Suprapubic skin (tissue), 4 donors: ENCODE results near the gene SLX4. TPM values are rescaled to one million over a fixed set of nuclear protein-coding genes. Genes with fewer than 3 reads are reported as not detected.

Experiments
- DNase-seq, 2 donors: peaks; one replicate each; pipeline ENCODE4 v3.0.0-alpha.2; 2019; ENCODE audit warnings: low spot score in 2 of 2
- H3K27ac ChIP-seq: fragments of 200-600 bp; sonication (generic); one replicate; pipeline ENCODE4 v1.5.1; 2019
- H3K27me3 ChIP-seq: fragments of 200-600 bp; sonication (generic); one replicate; pipeline ENCODE4 v1.5.1; 2019
- H3K36me3 ChIP-seq: fragments of 200-600 bp; sonication (generic); one replicate; pipeline ENCODE4 v1.5.1; 2019
- H3K4me1 ChIP-seq: fragments of 200-600 bp; sonication (generic); one replicate; pipeline ENCODE4 v1.5.1; 2019
- H3K4me3 ChIP-seq: fragments of 200-600 bp; sonication (generic); one replicate; pipeline ENCODE4 v1.5.1; 2019; ENCODE audit warnings: mild to moderate bottlenecking
- H3K9me3 ChIP-seq: fragments of 200-600 bp; sonication (generic); one replicate; pipeline ENCODE4 v1.5.1; 2019
- EP300 ChIP-seq: sonication (generic); formaldehyde crosslinking; IDR thresholded peaks from one replicate; pipeline ENCODE4 v1.6.1; 2017; ENCODE audit warnings: antibody characterized with exemption
- POLR2A ChIP-seq, 2 donors: fragments of 450-650 bp; IDR thresholded peaks; one replicate each; pipeline ENCODE4 v1.6.1; 2017; ENCODE audit warnings: antibody characterized with exemption in 2 of 2, mild to moderate bottlenecking in 2 of 2, moderate library complexity in 2 of 2
- POLR2AphosphoS5 ChIP-seq, 3 donors: sonication (generic); formaldehyde crosslinking; IDR thresholded peaks; one replicate each; pipeline ENCODE4 v1.6.1; 2017; ENCODE audit warnings: antibody characterized with exemption in 3 of 3
- WGBS: methylation state at CpG from one replicate; pipeline ENCODE4 v1.1.5; 2018; 5-methylcytosine and 5-hydroxymethylcytosine counted together
- total RNA-seq, 4 donors: library from RNA; depleted of rRNA; stranded (reverse); fragments of >200 nt; gene quantifications; one replicate each; pipeline ENCODE4 v1.1.0, GENCODE V29; 2016
- TF ChIP-seq, protein P1 (sequence below), 2 donors: fragments of 200-600 bp in 1 of 2; fragments of 450-650 bp in 1 of 2; sonication (generic) in 1 of 2; IDR thresholded peaks; one replicate each; pipeline ENCODE4 v1.5.1; 2016 to 2019; ENCODE audit warnings: antibody characterized with exemption in 2 of 2, mild to moderate bottlenecking in 1 of 2, moderate library complexity in 1 of 2

Gene SLX4
- total RNA-seq, 4 donors from 2014 or later: 2.9 to 6.0 (median 4.5) TPM

DNA sequence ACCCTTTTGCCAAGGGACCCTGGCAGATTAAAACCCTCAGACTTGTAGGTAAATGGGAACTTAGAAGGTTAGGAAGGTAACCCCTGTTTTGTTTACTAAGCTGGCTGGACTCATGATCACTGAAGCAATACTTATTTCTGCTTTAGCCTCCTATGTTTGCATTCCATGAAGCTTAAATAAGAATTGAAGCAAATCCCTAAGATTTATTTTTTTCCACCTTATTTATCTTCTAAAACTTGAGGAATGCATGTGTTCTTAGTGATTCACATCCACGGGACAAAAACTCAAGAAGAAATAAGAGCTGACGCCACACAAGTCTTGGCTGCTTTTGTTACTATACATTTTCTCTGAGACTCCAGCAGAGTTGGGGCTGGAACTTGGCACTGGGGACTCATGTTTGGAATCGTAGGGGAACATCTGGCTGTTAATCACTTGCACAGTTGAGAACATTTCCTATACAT, 75.1 kb downstream of the SLX4 start:
- Histone ChIP-seq H3K36me3 (peaks cover 56% of the 10 kb centered on the region), H3K27ac (no peak overlapping the region)
- no peak for TF ChIP-seq POLR2A (IDR thresholded peaks at IDR 0.05)
- TF ChIP-seq, protein P1, sequence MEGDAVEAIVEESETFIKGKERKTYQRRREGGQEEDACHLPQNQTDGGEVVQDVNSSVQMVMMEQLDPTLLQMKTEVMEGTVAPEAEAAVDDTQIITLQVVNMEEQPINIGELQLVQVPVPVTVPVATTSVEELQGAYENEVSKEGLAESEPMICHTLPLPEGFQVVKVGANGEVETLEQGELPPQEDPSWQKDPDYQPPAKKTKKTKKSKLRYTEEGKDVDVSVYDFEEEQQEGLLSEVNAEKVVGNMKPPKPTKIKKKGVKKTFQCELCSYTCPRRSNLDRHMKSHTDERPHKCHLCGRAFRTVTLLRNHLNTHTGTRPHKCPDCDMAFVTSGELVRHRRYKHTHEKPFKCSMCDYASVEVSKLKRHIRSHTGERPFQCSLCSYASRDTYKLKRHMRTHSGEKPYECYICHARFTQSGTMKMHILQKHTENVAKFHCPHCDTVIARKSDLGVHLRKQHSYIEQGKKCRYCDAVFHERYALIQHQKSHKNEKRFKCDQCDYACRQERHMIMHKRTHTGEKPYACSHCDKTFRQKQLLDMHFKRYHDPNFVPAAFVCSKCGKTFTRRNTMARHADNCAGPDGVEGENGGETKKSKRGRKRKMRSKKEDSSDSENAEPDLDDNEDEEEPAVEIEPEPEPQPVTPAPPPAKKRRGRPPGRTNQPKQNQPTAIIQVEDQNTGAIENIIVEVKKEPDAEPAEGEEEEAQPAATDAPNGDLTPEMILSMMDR (IDR thresholded peaks at IDR 0.05): no peak
- no peak for TF ChIP-seq POLR2AphosphoS5 (IDR thresholded peaks at IDR 0.05)
- no peak for TF ChIP-seq EP300

DNA sequence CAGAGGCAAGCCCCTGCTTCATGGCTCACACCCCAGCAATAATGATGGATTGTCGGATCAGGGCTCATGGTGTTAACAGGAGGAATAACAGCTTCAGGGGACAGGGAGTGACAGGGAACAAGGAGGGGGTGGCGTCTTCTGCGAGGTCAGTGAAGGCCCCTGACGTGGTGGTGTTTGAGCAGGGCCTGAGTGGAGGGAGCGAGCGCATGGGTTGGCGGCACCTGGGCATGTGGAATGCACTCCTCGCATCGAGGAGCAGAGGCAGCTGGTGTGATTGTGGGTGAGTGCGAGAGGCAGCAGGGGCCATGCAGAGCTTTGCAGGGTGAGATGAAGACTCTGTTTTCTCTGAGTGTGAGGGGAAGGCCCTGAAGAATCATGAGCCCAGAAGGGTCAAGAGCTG, 77.3 kb downstream of the SLX4 start:
- no peak for DNase-seq
- no peaks in the 10 kb centered on the region for H3K9me3 ChIP-seq
- H3K4me3 ChIP-seq: no peak overlapping the region
- H3K27me3 ChIP-seq: no peaks in the 10 kb centered on the region
- TF ChIP-seq POLR2AphosphoS5 (IDR thresholded peaks at IDR 0.05) (no peak), EP300 (no peak), POLR2A (IDR thresholded peaks at IDR 0.05) (no peak)
- TF ChIP-seq, protein P1 (IDR thresholded peaks at IDR 0.05): no peak
- no peaks in the 10 kb centered on the region for H3K4me1 ChIP-seq
- H3K27ac ChIP-seq: no peak overlapping the region
- peaks cover 60% of the 10 kb centered on the region for H3K36me3 ChIP-seq
- 95% methylated on average over 10 of the region's 10 CpGs for WGBS

More for the DNA sequence above, 75.1 kb downstream of the SLX4 start:
- no peaks in the 10 kb centered on the region for H3K27me3 ChIP-seq
- no peak overlapping the region for H3K4me3 ChIP-seq
- no peaks in the 10 kb centered on the region for H3K9me3 ChIP-seq
- WGBS: 75% methylated on average over 3 of the region's 3 CpGs
- H3K4me1 ChIP-seq: no peaks in the 10 kb centered on the region
- no peak for DNase-seq

DNA sequence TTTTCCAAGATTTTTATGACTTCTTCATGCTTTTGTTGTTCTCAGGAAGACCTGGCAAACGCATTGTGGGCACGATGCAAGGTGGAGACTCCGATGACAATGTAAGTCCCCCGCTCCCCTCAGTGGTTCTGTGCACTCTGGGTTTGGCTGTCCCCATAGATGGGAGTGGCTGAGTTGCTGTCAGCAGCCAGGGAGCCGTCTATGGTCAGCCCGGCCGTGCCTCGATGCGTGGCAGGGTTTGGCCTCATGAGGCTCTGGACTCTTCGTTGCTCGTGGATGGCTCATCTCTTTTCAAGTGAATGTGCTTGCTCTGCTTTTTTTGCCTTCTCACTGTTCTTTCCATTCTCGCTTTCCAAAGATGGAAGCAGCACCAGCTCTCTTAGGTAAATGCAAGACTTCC, 78.7 kb downstream of the SLX4 start:
- no peak for TF ChIP-seq POLR2A (IDR thresholded peaks at IDR 0.05)
- TF ChIP-seq EP300: no peak
- no peak for TF ChIP-seq POLR2AphosphoS5 (IDR thresholded peaks at IDR 0.05)
- TF ChIP-seq, protein P1 (IDR thresholded peaks at IDR 0.05): no peak
- Histone ChIP-seq H3K9me3 (no peaks in the 10 kb centered on the region), H3K27ac (no peak overlapping the region), H3K4me1 (no peaks in the 10 kb centered on the region), H3K27me3 (no peaks in the 10 kb centered on the region), H3K4me3 (no peak overlapping the region), H3K36me3 (peaks cover 65% of the 10 kb centered on the region)
- WGBS: 94% methylated on average over 12 of the region's 12 CpGs
- DNase-seq: no peak

Other genes with a start within 250 kb of the SLX4 start
- gene ZSCAN32, start 210.6 kb downstream of the SLX4 start, total RNA-seq: 10 to 100 TPM in 3 of 4 donors, 1 to 10 TPM in 1; 9.7 to 20.9 (median 11.9) TPM
- gene ZNF174, start 210.4 kb downstream of the SLX4 start, total RNA-seq: 10 to 100 TPM in 1 of 4 donors, 1 to 10 TPM in 3; 8.4 to 14.9 (median 9.7) TPM
- gene ZNF597, start 168.1 kb downstream of the SLX4 start, total RNA-seq: 1 to 10 TPM; 1.5 to 4.3 (median 2.4) TPM
- gene NAA60, start 167.9 kb downstream of the SLX4 start, total RNA-seq: 10 to 100 TPM; 20.9 to 40.2 (median 26.4) TPM
- not detected for gene C16orf90, start 116.1 kb downstream of the SLX4 start, total RNA-seq
- 10 to 100 TPM in 1 of 4 donors, 1 to 10 TPM in 3; 4.9 to 12.6 (median 6.6) TPM for gene CLUAP1, start 110.6 kb downstream of the SLX4 start, total RNA-seq
- 1 to 10 TPM in 1 of 4 donors, under 1 TPM in 3; 0.16 to 1.2 (median 0.39) TPM for gene NLRC3, start 34.2 kb downstream of the SLX4 start, total RNA-seq
- 10 to 100 TPM; 11.0 to 32.7 (median 23.0) TPM for gene DNASE1, start 43.1 kb upstream of the SLX4 start, total RNA-seq
- gene TRAP1, start 105.9 kb upstream of the SLX4 start, total RNA-seq: 100 to 1,000 TPM in 3 of 4 donors, 10 to 100 TPM in 1; 75.7 to 147 (median 116) TPM